Small intestine (tissue), 7 donors: ENCODE measurements around the gene LDHAL6B. TPM values are rescaled to one million over a fixed set of nuclear protein-coding genes. Genes with fewer than 3 reads are reported as not detected.

Experiments used
- DNase-seq, 2 donors: peaks; one replicate each; pipeline versions ENCODE4 v3.0.0 to v3.0.0-alpha.2; 2013
- FAIRE-seq: peaks from 2 replicates; lab custom pipeline; 2012; peaks lifted over from hg19 to GRCh38; lab: Jason Lieb, UNC
- H3K27ac ChIP-seq, 3 donors: one replicate each; pipeline ENCODE4 v1.5.1; 2013; ENCODE audit warnings: low read length in 2 of 3, mild to moderate bottlenecking in 2 of 3, control low read depth in 1 of 3, inconsistent platforms in 1 of 3, low read depth in 1 of 3, moderate library complexity in 1 of 3
- H3K27me3 ChIP-seq, 3 donors: one replicate each; pipeline ENCODE4 v1.6.1; 2013; ENCODE audit warnings: low read length in 3 of 3, inconsistent platforms in 1 of 3; ENCODE audit not compliant: control insufficient read depth in 3 of 3, insufficient read depth in 3 of 3
- H3K36me3 ChIP-seq, 3 donors: one replicate each; pipeline ENCODE4 v1.6.1; 2013; ENCODE audit warnings: low read length in 3 of 3, inconsistent platforms in 1 of 3, low read depth in 1 of 3, mild to moderate bottlenecking in 1 of 3, moderate library complexity in 1 of 3; ENCODE audit not compliant: control insufficient read depth in 3 of 3, insufficient read depth in 2 of 3
- H3K4me1 ChIP-seq, 3 donors: one replicate each; pipeline ENCODE4 v1.6.1; 2013; ENCODE audit warnings: low read length in 2 of 3, inconsistent platforms in 1 of 3, low read depth in 1 of 3, mild to moderate bottlenecking in 1 of 3, moderate library complexity in 1 of 3; ENCODE audit not compliant: control insufficient read depth in 3 of 3, insufficient read depth in 2 of 3
- H3K4me3 ChIP-seq, 3 donors: one replicate each; pipeline ENCODE4 v1.5.1; 2013; ENCODE audit warnings: low read length in 3 of 3, control low read depth in 1 of 3, inconsistent platforms in 1 of 3, low read depth in 1 of 3, mild to moderate bottlenecking in 1 of 3, moderate library complexity in 1 of 3
- H3K9me3 ChIP-seq, 2 donors: one replicate each; pipeline ENCODE4 v1.6.1; 2013; ENCODE audit warnings: low read depth in 1 of 2, low read length in 1 of 2; ENCODE audit not compliant: control insufficient read depth in 2 of 2, insufficient read depth in 1 of 2
- WGBS, 3 donors: extraction: QIAGEN DNeasy Blood & Tissue Kit; methylation state at CpG; one replicate each; pipeline ENCODE4 v1.1.7; 2013; 5-methylcytosine and 5-hydroxymethylcytosine counted together
- polyA plus RNA-seq, 4 donors: library from polyadenylated mRNA; stranded (reverse) in 3 of 4; unstranded in 1 of 4; fragments of 200-250 nt in 3 of 4; fragments of 120-200 nt in 1 of 4; gene quantifications; one replicate each; pipeline versions ENCODE4 v1.2.1 to v1.2.3, GENCODE V29; 2013
- donor health status: healthy with polysubstance abuse.
- donor health status: control.
- donor health status: control.
- donor health status: Bipolar disorder and iron deficiency.
- donor health status: healthy.

LDHAL6B gene
- polyA plus RNA-seq, 4 donors, result 0.69 TPM; not detected in 3

DNA sequence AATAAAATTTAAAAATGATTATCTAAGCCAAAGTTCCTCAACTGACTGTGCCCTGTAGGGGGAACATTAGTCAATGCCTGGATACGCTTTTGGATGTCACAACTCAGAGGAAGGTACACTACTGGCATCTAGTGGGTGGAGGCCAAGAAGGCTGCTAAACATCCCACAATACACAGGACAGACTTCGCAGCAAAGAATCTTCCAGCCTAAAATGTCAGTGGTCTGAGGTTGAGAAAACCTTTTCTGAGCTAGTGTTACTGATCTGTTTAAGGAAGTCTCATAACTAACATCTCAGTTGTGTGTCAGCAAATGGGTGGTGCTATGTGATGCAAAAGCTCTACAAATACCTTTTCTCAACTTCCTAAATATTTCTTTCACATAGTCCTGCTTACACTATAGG is 20.9 kb upstream of the LDHAL6B start:
- FAIRE-seq (no peak), DNase-seq (no peak)
- no peak overlapping the region for H3K4me3 ChIP-seq
- H3K4me1 ChIP-seq, result no peaks in the 10 kb centered on the region
- H3K36me3 ChIP-seq, result peaks cover 2 to 40% (median 17%) of the 10 kb centered on the region in 3 donors
- no peak overlapping the region for H3K27ac ChIP-seq
- H3K27me3 ChIP-seq, result no peaks in the 10 kb centered on the region
- H3K9me3 ChIP-seq, result peaks cover 0 to 22% of the 10 kb centered on the region in 2 donors
- 72 to 80% (median 76%) methylated on average over 2 of the region's 2 CpGs for WGBS, 3 donors

DNA sequence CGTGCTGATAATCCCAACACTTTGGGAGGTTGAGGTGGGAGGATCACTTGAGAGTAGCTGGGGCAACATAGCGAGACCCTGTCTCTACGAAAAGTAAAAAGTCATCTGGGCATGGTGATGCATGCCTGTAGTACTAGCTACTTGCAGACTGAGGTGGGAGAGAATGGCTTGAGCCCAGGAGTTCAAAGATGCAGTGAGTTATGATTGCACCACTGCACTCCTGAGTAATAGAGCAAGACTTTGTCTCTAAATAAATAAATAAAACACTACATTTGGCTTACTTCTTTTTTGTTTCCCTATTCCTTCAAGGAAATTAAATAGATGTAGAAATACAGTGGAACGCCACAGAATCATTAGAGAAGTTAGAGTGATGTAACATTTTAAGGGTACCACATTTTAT is 20.1 kb upstream of the LDHAL6B start:
- Histone ChIP-seq H3K27me3 (no peaks in the 10 kb centered on the region), H3K4me1 (no peaks in the 10 kb centered on the region), H3K4me3 (no peak overlapping the region), H3K36me3 (peaks cover 2 to 41% (median 17%) of the 10 kb centered on the region in 3 donors), H3K27ac (no peak overlapping the region), H3K9me3 (peaks cover 0 to 22% of the 10 kb centered on the region in 2 donors)
- FAIRE-seq (no peak), DNase-seq (no peak)
- 93 to 97% (median 93%) methylated on average over 4 of the region's 4 CpGs for WGBS, 3 donors

DNA sequence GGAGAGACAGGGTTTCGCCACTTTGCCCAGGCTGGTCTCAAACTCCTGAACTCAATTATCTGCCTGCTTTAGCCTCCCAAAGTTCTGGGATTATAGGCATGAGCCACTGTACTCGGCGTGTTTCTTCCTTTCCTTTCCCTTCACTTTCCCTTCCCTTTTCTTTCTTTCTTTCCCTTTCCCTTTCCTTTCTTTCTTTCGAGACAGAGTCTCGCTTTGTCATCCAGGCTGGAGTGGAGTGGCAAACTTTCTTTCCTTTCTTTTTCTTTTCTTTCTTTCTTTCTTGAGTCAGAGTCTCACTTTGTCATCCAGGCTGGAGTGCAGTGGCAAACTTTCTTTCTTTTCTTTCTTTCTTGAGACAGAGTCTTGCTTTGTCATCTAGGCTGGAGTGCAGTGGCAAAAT is 17.4 kb upstream of the LDHAL6B start:
- peaks cover 9 to 43% (median 14%) of the 10 kb centered on the region in 3 donors for H3K36me3 ChIP-seq

DNA sequence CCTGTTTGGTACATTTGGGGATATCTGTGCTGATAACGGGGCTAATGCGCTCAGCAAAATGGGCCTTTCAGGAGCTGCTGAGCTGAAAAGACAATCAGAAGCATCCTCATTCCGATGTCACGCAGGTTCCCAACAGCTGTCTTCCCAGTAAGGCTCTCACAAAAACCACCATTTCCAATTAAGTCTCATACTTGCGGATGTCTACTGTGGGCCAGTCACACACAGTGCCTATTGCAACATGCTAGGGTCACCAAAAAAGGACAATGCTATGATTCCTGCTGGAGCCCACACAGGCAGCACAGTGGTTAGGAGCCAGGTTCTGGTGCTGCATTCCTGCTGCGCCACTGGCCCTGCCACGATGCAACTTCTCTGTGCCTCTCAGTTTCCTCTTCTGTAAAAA is 16.4 kb upstream of the LDHAL6B start:
- peaks cover 0 to 4% of the 10 kb centered on the region in 2 donors for H3K9me3 ChIP-seq
- H3K27me3 ChIP-seq, result no peaks in the 10 kb centered on the region
- no peaks in the 10 kb centered on the region for H3K4me1 ChIP-seq
- H3K27ac ChIP-seq, result no peak overlapping the region
- DNase-seq (no peak), FAIRE-seq (no peak)
- H3K36me3 ChIP-seq, result peaks cover 10 to 48% (median 17%) of the 10 kb centered on the region in 3 donors
- 93 to 95% (median 94%) methylated on average over 7 of the region's 7 CpGs for WGBS, 3 donors
- H3K4me3 ChIP-seq, result no peak overlapping the region

More for the DNA sequence above, 17.4 kb upstream of the LDHAL6B start:
- Histone ChIP-seq H3K4me1 (no peaks in the 10 kb centered on the region), H3K4me3 (no peak overlapping the region), H3K9me3 (peaks cover 0 to 5% of the 10 kb centered on the region in 2 donors), H3K27me3 (no peaks in the 10 kb centered on the region), H3K27ac (no peak overlapping the region)
- FAIRE-seq (no peak), DNase-seq (no peak)
- 94 to 95% (median 94%) methylated on average over 5 of the region's 5 CpGs for WGBS, 3 donors

DNA sequence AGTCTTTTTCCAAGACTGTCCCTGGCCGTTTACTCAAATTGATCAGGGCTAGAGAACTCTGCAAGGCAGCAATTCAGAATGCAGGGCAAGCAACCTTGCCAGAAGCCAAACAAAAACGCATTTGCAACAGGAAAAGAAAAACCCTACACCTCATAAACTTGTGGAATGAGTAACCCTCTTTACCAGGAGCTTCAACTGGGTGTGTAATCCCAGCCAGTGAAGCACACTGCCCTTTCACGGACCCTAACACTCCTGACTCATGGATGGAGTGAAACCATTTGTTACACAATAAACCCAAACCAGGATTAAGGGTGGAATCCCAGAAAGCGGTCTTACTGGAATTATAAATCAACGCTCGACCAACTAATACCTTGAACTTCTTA is 14.8 kb upstream of the LDHAL6B start:
- Histone ChIP-seq H3K4me1 (no peaks in the 10 kb centered on the region), H3K36me3 (peaks cover 11 to 46% (median 15%) of the 10 kb centered on the region in 3 donors), H3K4me3 (no peak overlapping the region), H3K27ac (no peak overlapping the region), H3K27me3 (no peaks in the 10 kb centered on the region), H3K9me3 (peaks cover 0 to 4% of the 10 kb centered on the region in 2 donors)
- WGBS, 3 donors, result 80 to 84% (median 84%) methylated on average over 6 of the region's 6 CpGs
- FAIRE-seq (no peak), DNase-seq (no peak)

DNA sequence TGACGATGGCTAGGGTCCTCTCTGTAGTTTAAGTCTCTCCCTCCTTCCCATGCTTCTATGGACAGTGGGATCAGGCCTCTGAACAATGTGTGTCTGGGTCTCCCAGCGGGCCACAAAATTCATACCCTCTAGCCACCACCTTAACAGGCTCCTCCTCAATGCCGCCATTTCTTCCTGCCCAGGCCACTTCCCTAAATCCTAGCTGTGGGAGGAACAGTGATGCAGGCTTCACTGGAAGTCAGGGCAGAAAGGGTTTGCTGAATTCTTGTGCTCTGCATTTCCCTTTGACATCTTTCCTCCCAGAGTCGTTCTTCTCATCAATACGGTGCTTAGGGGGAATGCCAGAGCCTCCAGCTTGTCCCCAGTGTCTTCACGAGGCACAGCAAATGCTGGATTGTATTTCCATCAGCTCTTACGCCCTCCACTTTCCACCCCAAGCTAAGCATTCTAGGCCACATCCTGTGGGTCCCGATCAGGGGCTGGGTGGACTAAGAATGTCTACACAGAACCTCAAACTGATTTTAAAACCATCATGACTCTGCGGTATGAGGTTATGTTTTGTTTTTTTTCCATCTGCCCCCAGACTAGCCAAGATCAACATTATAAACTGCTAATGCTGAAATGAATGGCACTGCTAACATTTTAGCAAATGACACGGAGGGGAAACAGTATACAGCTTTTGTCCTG is 11.9 kb upstream of the LDHAL6B start:
- H3K4me3 ChIP-seq, result no peak overlapping the region
- H3K36me3 ChIP-seq, result peaks cover 11 to 51% (median 14%) of the 10 kb centered on the region in 3 donors
- DNase-seq (no peak), FAIRE-seq (no peak)
- H3K27ac ChIP-seq, result no peak overlapping the region
- H3K4me1 ChIP-seq, result no peaks in the 10 kb centered on the region
- WGBS, 3 donors, result 86 to 93% (median 86%) methylated on average over 10 of the region's 10 CpGs
- no peaks in the 10 kb centered on the region for H3K9me3 ChIP-seq
- H3K27me3 ChIP-seq, result no peaks in the 10 kb centered on the region

DNA sequence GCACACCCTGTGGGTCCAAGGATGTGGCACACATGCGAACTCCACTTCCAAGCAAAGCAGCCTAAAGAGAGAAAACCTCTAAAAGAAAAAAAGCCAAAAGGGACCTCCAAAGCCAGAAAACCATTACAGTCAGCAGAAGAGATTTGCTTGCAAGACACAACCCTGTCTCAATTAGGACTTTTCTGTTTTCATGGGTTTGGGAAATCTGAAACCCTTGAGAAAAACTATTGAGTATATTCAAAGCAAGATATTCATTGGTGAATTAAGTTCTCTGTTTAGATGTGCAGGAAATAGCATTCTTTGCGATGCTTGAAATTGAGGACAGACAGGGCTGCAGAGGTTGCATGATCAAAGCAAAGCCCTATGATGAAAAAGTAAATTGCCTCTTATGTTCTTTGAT is 10.2 kb upstream of the LDHAL6B start:
- peaks cover 0 to 3% (median 0%) of the 10 kb centered on the region in 3 donors for H3K4me1 ChIP-seq
- 90 to 92% (median 92%) methylated on average over 2 of the region's 2 CpGs for WGBS, 3 donors
- H3K9me3 ChIP-seq, result no peaks in the 10 kb centered on the region
- H3K27ac ChIP-seq, result no peak overlapping the region
- H3K4me3 ChIP-seq, result no peak overlapping the region
- no peaks in the 10 kb centered on the region for H3K27me3 ChIP-seq
- DNase-seq (no peak), FAIRE-seq (no peak)
- peaks cover 11 to 49% (median 11%) of the 10 kb centered on the region in 3 donors for H3K36me3 ChIP-seq

DNA sequence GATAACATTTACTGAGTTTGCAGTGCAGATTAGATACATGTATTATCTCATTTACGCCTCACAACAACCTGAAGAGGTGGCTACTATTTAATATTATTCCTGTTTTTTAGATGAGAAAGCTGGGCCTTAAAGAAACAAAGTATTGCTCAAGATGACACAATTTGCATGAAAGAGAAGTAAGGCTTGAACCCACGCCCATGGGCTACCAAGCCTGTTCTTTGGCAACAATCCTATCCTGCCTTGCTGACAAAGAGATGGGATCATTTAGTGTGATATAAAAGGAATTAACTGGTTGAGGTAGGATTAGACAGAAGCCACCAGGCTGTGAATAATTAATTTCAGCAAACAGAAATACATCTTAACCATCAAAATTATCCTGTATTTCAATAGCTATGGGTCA is 9.2 kb upstream of the LDHAL6B start:
- 87 to 94% (median 93%) methylated on average over 2 of the region's 2 CpGs for WGBS, 3 donors
- Histone ChIP-seq H3K4me1 (peaks cover 0 to 3% (median 0%) of the 10 kb centered on the region in 3 donors), H3K27me3 (no peaks in the 10 kb centered on the region), H3K9me3 (no peaks in the 10 kb centered on the region), H3K27ac (no peak overlapping the region), H3K4me3 (no peak overlapping the region), H3K36me3 (peaks cover 6 to 53% (median 16%) of the 10 kb centered on the region in 3 donors)
- no peak for FAIRE-seq
- no peak for DNase-seq
